Measurements from ENCODE around the gene SKA3.
"Not testable (repeated sequence)": the region's sequence is repeated elsewhere in the genome, so short reads cannot be mapped to it uniquely, and the experiment has no call there.

GRCh38 chr13:21201456-21202190 lies 25.3 kb upstream of the SKA3 start:
- TF ChIP-seq CTCF (IDR thresholded peaks at IDR 0.05; ENCODE audit: low read depth, low read length, poor library complexity, severe bottlenecking); EZH2phosphoT487 (IDR thresholded peaks at IDR 0.05; ENCODE audit: borderline replicate concordance, low read length): not testable (repeated sequence)

All from DOHH2 (cell line).